Measurements from ENCODE around the gene MON1A. TPM values are rescaled to one million over a fixed set of nuclear protein-coding genes. Genes with fewer than 3 reads are reported as not detected.
"Not testable (repeated sequence)": the region's sequence is repeated elsewhere in the genome, so short reads cannot be mapped to it uniquely, and the experiment has no call there.

The MON1A gene
- total RNA-seq (2014; rRNA removed; shearing (Covaris generic)): 12.6 and 16.3 TPM in 2 replicates

- peak; percentile 94 for DNase-seq (ENCODE audit: low read depth)
Measured at GRCh38 chr3:49929291-49930167, at the start of gene MON1A. Gene MON1A, minus strand, starts transcription at chr3:49929811. Its CDS starts 16,465 bp downstream, at chr3:49913346.

- no peak for DNase-seq (ENCODE audit: low read depth)
Measured at GRCh38 chr3:49976942-49977341, 47.3 kb upstream of the MON1A start.

- no peak for DNase-seq (ENCODE audit: low read depth)
Measured at GRCh38 chr3:49972656-49973055, 43.0 kb upstream of the MON1A start.

GRCh38 chr3:49968346-49968745 is 38.7 kb upstream of the MON1A start:
- no peak for DNase-seq (ENCODE audit: low read depth)

- no peak for DNase-seq (ENCODE audit: low read depth)
Measured at GRCh38 chr3:49967291-49967690, 37.7 kb upstream of the MON1A start.

- no peak for DNase-seq (ENCODE audit: low read depth)
Measured at GRCh38 chr3:49966233-49966942, 36.8 kb upstream of the MON1A start.

- no peak for DNase-seq (ENCODE audit: low read depth)
Measured at GRCh38 chr3:49955636-49956035, 26.0 kb upstream of the MON1A start.

GRCh38 chr3:49952924-49953323 is 23.3 kb upstream of the MON1A start:
- DNase-seq (ENCODE audit: low read depth): no peak

- no peak for DNase-seq (ENCODE audit: low read depth)
Measured at GRCh38 chr3:49942651-49943050, 13.0 kb upstream of the MON1A start.

- no peak for DNase-seq (ENCODE audit: low read depth)
Measured at GRCh38 chr3:49940667-49941249, 11.1 kb upstream of the MON1A start.

- DNase-seq (ENCODE audit: low read depth): peak; percentile 98
Measured at GRCh38 chr3:49939858-49940666, 10.5 kb upstream of the MON1A start, which contains the start of gene RBM6. Gene RBM6, plus strand, starts transcription at chr3:49940150. Its CDS starts 22,492 bp downstream, at chr3:49962642.

GRCh38 chr3:49937090-49937489 is 7.5 kb upstream of the MON1A start:
- DNase-seq (ENCODE audit: low read depth): no peak

- not testable (repeated sequence) for DNase-seq (ENCODE audit: low read depth)
Measured at GRCh38 chr3:49932281-49932680, 2.7 kb upstream of the MON1A start.

- DNase-seq (ENCODE audit: low read depth): peak; percentile 53
Measured at GRCh38 chr3:49930922-49931321, 1.3 kb upstream of the MON1A start.

GRCh38 chr3:49930168-49930690 is 618 bp upstream of the MON1A start:
- no peak for DNase-seq (ENCODE audit: low read depth)

- DNase-seq (ENCODE audit: low read depth): no peak
Measured at GRCh38 chr3:49928481-49929017, 1.1 kb downstream of the MON1A start.

- DNase-seq (ENCODE audit: low read depth): no peak
Measured at GRCh38 chr3:49927798-49928197, 1.8 kb downstream of the MON1A start.

- no peak for DNase-seq (ENCODE audit: low read depth)
Measured at GRCh38 chr3:49926117-49926728, 3.4 kb downstream of the MON1A start.

GRCh38 chr3:49925485-49925884 is 4.1 kb downstream of the MON1A start:
- no peak for DNase-seq (ENCODE audit: low read depth)

- peak; percentile 79 for DNase-seq (ENCODE audit: low read depth)
Measured at GRCh38 chr3:49924683-49925082, 4.9 kb downstream of the MON1A start.
